Muscle layer of colon (tissue), 2 donors: ENCODE results near the gene PDE4B.
"Not testable (repeated sequence)": the region's sequence is repeated elsewhere in the genome, so short reads cannot be mapped to it uniquely, and the experiment has no call there.

Experiments used
- H3K27ac ChIP-seq: one replicate; pipeline ENCODE4 v1.7.0; 2013; ENCODE audit warnings: low read depth, mild to moderate bottlenecking, low read length, moderate library complexity
- H3K27me3 ChIP-seq, 2 donors: one replicate each; pipeline ENCODE4 v1.7.0; 2013; ENCODE audit warnings: low read length in 2 of 2, mild to moderate bottlenecking in 2 of 2; ENCODE audit not compliant: insufficient read depth in 2 of 2, control insufficient read depth in 1 of 2
- H3K36me3 ChIP-seq: one replicate; pipeline ENCODE4 v1.7.0; 2013; ENCODE audit warnings: mild to moderate bottlenecking, low read length; ENCODE audit not compliant: insufficient read depth
- H3K4me1 ChIP-seq: one replicate; pipeline ENCODE4 v1.7.0; 2013; ENCODE audit warnings: mild to moderate bottlenecking, low read length; ENCODE audit not compliant: insufficient read depth
- H3K4me3 ChIP-seq, 2 donors: one replicate each; pipeline ENCODE4 v1.7.0; 2013; ENCODE audit warnings: low read length in 2 of 2, low read depth in 1 of 2, mild to moderate bottlenecking in 1 of 2, moderate library complexity in 1 of 2
- H3K9ac ChIP-seq: one replicate; pipeline ENCODE4 v1.7.0; 2013; ENCODE audit warnings: low read length
- H3K9me3 ChIP-seq: one replicate; pipeline ENCODE4 v1.7.0; 2013; ENCODE audit warnings: mild to moderate bottlenecking, low read length
- donor health status: abdominal sarcoma.
- donor health status: Adenocarcinoma of cecum.

PDE4B gene

DNA sequence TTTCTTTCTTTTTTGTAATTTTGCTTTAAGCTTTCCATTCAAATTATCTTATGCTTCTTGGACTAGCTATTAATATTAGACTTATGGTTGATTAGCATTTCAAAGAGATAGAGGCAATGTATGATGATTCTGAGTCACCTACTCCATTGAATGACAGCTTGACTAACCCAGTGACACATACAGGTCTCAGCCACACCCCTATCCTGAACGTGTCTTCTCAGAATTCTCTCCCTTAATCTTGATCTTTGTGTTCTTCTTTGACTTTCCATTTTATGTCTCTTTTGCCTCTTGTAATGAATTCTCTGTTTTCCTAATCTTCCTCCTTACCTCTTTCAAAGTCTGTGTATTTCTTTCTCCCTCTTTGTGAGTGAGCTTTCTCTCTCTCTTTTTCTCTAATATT, 241.1 kb downstream of the PDE4B start:
- Histone ChIP-seq H3K4me1 (no peaks in the 10 kb centered on the region), H3K27me3 (no peaks in the 10 kb centered on the region), H3K4me3 (no peak overlapping the region), H3K9me3 (no peaks in the 10 kb centered on the region), H3K36me3 (no peaks in the 10 kb centered on the region), H3K9ac (no peak overlapping the region), H3K27ac (no peak overlapping the region)

DNA sequence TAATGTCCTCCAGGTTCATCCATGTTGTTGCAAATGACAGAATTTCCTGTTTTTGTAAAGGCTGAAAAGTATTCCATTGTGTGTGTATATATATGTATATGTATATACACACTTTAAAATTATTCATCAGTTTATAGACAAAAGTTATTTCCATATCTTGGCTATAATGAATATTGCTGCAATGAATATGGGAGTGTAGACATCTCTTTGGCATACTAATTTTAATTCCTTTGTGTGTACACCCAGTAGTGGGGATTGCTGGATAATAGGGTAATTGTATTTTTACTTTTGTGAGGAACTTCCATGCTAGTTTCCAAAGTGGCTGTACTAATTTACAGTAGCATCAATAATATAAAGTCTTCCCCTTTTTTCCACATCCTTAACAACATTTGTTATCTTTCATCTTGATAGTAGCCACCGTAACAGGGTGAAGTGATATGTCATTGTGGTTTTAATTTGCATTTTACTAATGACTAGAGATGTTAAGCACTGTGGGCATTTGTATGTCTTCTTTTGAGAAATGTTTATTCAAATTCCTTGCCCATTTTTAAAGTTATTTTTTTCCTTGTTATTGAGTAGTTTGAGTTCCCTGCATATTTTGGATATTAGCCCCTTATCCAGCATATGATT, 243.0 kb downstream of the PDE4B start:
- Histone ChIP-seq H3K4me3 (no peak overlapping the region), H3K27ac (no peak overlapping the region), H3K9me3 (no peaks in the 10 kb centered on the region), H3K36me3 (no peaks in the 10 kb centered on the region), H3K4me1 (no peaks in the 10 kb centered on the region), H3K27me3 (no peaks in the 10 kb centered on the region), H3K9ac (no peak overlapping the region)

DNA sequence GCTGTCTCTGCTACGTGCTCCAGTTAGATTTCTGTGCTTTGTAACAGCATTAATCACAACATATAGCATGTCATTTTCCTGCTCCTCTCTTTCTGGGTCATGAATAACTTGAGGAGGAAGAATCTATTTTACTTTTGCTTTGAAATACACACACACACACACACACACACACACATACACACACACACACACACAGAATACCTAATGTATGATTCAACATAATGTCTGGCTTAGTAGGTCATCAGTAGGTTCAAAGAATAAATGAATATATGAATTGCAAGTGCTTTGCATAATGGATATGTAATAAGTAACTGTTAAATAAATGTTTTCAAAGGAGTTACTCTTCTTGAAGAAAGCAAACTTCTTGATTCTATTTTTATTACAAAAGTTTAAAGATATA, 249.0 kb downstream of the PDE4B start:
- Histone ChIP-seq H3K4me3 (no peak overlapping the region), H3K9ac (no peak overlapping the region), H3K36me3 (no peaks in the 10 kb centered on the region), H3K27me3 (no peaks in the 10 kb centered on the region), H3K27ac (no peak overlapping the region), H3K4me1 (no peaks in the 10 kb centered on the region), H3K9me3 (no peaks in the 10 kb centered on the region)

DNA sequence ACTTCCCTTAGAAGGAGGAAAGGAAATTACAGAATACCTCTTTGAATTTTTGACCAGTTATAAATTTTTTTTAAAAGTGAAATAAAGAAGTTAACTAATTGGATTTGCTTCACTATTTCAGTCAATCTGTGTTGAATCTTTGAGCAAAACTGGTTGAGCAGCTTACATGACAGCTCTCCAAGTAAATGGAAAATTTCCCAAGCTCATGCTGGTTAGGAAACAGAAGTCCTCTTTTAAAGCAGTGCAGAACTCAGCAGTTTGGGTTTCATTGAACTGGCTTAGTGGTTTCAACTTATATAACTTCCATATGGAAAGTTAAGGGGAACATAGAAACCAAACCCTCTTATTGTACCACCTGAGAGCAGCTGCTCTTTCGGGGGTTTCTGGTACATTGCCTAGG, 250.5 kb downstream of the PDE4B start:
- no peaks in the 10 kb centered on the region for H3K9me3 ChIP-seq
- H3K27ac ChIP-seq: no peak overlapping the region
- H3K36me3 ChIP-seq: no peaks in the 10 kb centered on the region
- no peak overlapping the region for H3K9ac ChIP-seq
- H3K4me1 ChIP-seq: no peaks in the 10 kb centered on the region
- no peak overlapping the region for H3K4me3 ChIP-seq
- no peaks in the 10 kb centered on the region for H3K27me3 ChIP-seq

DNA sequence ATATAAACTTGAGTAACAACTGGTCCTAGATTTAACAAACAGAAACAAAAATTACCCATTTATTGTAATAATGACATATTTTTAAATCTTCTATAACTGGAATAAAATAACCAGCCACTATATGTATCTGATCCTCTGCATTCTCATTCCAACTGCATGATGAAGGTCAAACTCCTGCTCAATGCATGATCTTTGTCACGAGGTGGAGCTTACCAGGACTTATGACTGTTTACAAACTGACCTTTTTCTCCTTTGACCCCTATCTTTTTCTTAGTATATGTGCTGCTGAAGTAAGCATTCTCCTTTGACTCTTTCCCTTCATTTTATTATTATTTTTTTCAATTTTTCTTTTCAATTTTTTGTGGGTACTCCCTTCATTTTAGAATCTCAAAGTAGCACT, 252.2 kb downstream of the PDE4B start:
- H3K36me3 ChIP-seq: no peaks in the 10 kb centered on the region
- H3K9ac ChIP-seq: no peak overlapping the region
- no peaks in the 10 kb centered on the region for H3K4me1 ChIP-seq
- H3K27me3 ChIP-seq: no peaks in the 10 kb centered on the region
- H3K27ac ChIP-seq: no peak overlapping the region
- no peaks in the 10 kb centered on the region for H3K9me3 ChIP-seq
- H3K4me3 ChIP-seq: no peak overlapping the region

DNA sequence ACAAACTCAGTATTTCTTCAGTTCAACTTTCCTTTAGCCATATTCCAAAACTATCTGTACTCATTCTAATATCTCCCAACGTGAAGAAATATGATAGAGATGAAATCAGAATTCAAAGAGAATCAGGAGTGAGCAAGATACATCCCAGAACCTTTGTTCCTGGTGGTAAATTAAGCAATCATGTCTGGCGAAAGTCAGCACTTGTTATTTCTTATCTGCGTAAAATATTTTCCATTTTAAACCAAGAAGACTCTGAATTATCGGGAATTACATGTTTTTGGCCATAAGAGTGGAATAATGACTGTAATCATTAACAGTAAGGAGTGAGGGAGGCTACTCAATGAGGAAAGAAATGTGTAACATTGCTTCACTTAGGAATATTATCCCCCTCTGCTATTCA, 253.7 kb downstream of the PDE4B start:
- H3K27ac ChIP-seq: no peak overlapping the region
- H3K9ac ChIP-seq: no peak overlapping the region
- H3K27me3 ChIP-seq: no peaks in the 10 kb centered on the region
- H3K4me3 ChIP-seq: no peak overlapping the region
- no peaks in the 10 kb centered on the region for H3K4me1 ChIP-seq
- H3K9me3 ChIP-seq: no peaks in the 10 kb centered on the region
- H3K36me3 ChIP-seq: no peaks in the 10 kb centered on the region

DNA sequence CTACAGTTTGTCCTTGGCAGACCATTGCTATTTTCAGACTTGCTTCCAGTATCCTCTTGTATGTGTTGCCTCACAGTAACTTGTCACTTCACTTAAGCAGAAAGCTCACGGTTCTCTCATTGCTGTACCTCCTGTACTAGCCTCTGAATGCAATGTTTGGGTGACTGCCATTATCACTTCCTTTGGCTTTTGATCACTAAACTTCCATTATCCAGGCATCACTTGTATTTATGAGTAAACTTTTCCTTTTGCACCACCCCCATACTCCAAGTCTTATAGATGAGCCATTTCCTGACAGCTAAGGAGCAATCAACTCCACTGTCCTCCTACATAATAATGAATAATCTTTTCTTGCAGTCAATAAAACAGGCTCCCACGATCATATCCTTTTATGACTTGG, 255.3 kb downstream of the PDE4B start:
- Histone ChIP-seq H3K9me3 (no peaks in the 10 kb centered on the region), H3K4me1 (no peaks in the 10 kb centered on the region), H3K36me3 (no peaks in the 10 kb centered on the region), H3K27me3 (no peaks in the 10 kb centered on the region), H3K27ac (no peak overlapping the region), H3K4me3 (no peak overlapping the region), H3K9ac (no peak overlapping the region)

DNA sequence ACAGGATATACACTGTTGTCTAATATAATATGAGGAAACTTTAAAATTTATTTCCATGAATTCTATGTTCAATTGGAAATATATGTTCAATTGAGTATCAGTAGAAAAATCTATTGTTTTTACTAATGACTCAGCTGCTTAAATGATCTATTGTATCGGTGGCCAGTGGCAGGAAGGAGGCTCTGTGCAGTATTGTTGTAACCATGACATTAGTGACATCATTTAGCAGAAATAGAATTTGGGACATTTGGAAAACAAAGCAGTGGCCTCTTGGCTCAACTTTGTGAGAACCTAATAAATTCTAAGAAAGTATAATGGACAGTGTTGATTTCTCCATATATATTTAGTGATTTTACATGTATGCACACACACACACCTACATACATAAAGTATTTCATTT, 257.4 kb downstream of the PDE4B start:
- no peaks in the 10 kb centered on the region for H3K27me3 ChIP-seq
- no peaks in the 10 kb centered on the region for H3K9me3 ChIP-seq
- H3K27ac ChIP-seq: no peak overlapping the region
- no peak overlapping the region for H3K9ac ChIP-seq
- no peaks in the 10 kb centered on the region for H3K4me1 ChIP-seq
- H3K4me3 ChIP-seq: no peak overlapping the region
- H3K36me3 ChIP-seq: no peaks in the 10 kb centered on the region

DNA sequence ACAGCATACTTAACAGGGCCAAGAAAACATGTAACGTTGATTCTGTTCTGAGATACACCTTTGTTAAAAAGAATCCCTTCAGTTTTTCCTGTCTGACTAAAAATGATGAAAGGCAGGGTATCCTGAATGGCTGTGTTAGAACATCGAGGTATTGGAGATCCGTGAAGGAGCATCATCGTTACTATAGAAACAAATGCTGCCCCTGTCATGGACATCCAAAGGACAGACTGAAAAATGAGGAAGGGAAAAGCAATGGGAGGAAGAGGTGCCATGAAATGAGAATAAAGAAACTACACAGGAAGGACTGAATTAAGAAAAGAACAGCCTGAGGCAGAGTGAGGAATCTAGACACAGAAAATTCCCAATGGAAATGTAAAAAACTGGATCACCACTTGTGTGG, 257.9 kb downstream of the PDE4B start:
- Histone ChIP-seq H3K4me3 (no peak overlapping the region), H3K27ac (no peak overlapping the region), H3K36me3 (no peaks in the 10 kb centered on the region), H3K4me1 (no peaks in the 10 kb centered on the region), H3K9me3 (no peaks in the 10 kb centered on the region), H3K27me3 (no peaks in the 10 kb centered on the region), H3K9ac (no peak overlapping the region)

DNA sequence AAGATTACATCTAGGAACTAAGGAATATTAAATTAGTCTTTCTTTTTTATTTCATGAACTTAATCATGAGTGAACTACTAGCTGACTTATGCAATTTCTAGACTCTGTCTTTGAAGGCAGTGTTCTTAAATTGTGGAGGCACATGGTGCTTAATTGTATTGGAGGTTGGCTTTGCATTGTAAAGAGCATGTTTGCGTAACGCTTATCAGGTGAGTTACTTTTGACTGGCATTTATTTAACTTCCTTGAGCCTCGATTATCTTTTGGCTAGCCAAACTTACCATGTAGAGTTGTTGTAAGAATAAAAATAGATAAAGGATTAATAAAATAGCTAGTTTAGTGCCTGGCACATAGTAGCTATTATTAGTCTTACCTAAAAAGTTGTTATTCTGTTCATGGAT, 262.4 kb downstream of the PDE4B start:
- Histone ChIP-seq H3K9ac (no peak overlapping the region), H3K27me3 (no peaks in the 10 kb centered on the region), H3K36me3 (no peaks in the 10 kb centered on the region), H3K27ac (no peak overlapping the region), H3K4me3 (no peak overlapping the region), H3K4me1 (no peaks in the 10 kb centered on the region), H3K9me3 (no peaks in the 10 kb centered on the region)

DNA sequence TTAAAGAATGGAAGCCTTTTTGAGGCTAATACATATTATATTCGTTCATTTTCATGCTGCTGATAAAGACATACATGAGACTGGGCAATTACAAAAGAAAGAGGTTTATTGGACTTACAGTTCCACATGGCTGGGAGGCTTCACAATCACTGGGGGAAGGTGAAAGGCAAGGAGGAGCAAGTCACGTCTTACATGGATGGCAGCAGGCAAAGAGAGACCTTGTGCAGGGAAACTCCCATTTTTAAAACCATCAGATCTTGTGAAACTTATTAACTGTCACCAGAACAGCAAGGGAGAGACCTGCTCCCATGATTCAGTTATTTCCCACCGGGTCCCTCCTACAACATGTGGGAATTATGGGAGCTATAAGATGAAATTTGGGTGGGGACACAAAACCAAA, 264.8 kb downstream of the PDE4B start:
- H3K9me3 ChIP-seq, H3K27ac ChIP-seq, H3K36me3 ChIP-seq, H3K9ac ChIP-seq, H3K4me1 ChIP-seq, H3K4me3 ChIP-seq, H3K27me3 ChIP-seq: not testable (repeated sequence)

DNA sequence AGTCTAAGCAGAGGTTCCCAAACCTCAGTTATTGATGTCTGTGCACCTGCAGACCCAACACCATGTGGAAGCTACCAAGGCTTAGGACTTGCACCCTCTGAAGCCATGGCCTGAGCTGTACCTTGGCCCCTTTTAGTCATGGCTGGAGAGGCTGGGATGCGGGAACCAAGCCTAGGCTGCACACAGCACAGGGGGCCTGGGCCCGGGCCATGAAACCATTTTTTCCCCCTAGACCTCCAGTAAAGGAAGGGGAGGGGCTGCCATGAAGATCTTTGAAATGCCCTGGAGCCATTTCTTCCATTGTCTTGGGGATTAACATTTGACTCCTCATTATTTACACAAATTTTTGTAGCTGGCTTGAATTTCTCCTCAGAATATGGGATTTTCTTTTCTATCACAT, 265.9 kb downstream of the PDE4B start:
- no peaks in the 10 kb centered on the region for H3K27me3 ChIP-seq
- H3K4me3 ChIP-seq: no peak overlapping the region
- H3K36me3 ChIP-seq: no peaks in the 10 kb centered on the region
- no peaks in the 10 kb centered on the region for H3K9me3 ChIP-seq
- H3K4me1 ChIP-seq: no peaks in the 10 kb centered on the region
- H3K27ac ChIP-seq: no peak overlapping the region
- no peak overlapping the region for H3K9ac ChIP-seq
